OCI-LY7 (cell line): ENCODE measurements around the gene ISOC2. TPM values are rescaled to one million over a fixed set of nuclear protein-coding genes. Genes with fewer than 3 reads are reported as not detected.
"Not testable (repeated sequence)": the region's sequence is repeated elsewhere in the genome, so short reads cannot be mapped to it uniquely, and the experiment has no call there.

Source experiments
- BruUV-seq: library from RNA; stranded (reverse); fragments of 400-500 nt; replicated peaks from 2 replicates; lab custom pipeline; 2021; lab: Mats Ljungman, UMichigan
- CTCF ChIA-PET: fragments of 300-600 bp; sonication (Branson Sonifier 250); formaldehyde crosslinking; loops from one replicate; lab custom pipeline; 2022; ENCODE audit warnings: antibody characterized with exemption; ENCODE audit not compliant: unreplicated experiment; lab: Charles Lee
- POLR2A ChIA-PET: fragments of 300-600 bp; sonication (Branson Sonifier 250); formaldehyde crosslinking; loops from one replicate; lab custom pipeline; 2022; ENCODE audit warnings: antibody characterized with exemption; lab: Charles Lee
- DNase-seq: peaks from one replicate; pipeline ENCODE4 v3.0.0-alpha.2; 2015; ENCODE audit warnings: low spot score
- H2AFZ ChIP-seq: fragments of 200-600 bp; sonication (generic), shearing (Covaris generic); 2 replicates; pipeline ENCODE4 v1.6.1; 2014; ENCODE audit warnings: mild to moderate bottlenecking, antibody characterized with exemption, low read length, moderate library complexity
- H3K27ac ChIP-seq: fragments of 200-600 bp; sonication (generic); 2 replicates; pipeline ENCODE4 v1.5.1; 2014; ENCODE audit warnings: mixed run types, low read depth, mild to moderate bottlenecking, moderate library complexity, low read length, inconsistent platforms; ENCODE audit not compliant: poor library complexity, severe bottlenecking
- H3K36me3 ChIP-seq: fragments of 200-600 bp; sonication (generic); 2 replicates; pipeline ENCODE4 v1.6.1; 2014; ENCODE audit warnings: mild to moderate bottlenecking, antibody characterized with exemption, low read length, moderate library complexity, mixed read lengths; ENCODE audit not compliant: insufficient read depth
- H3K4me1 ChIP-seq: fragments of 200-600 bp; sonication (generic); 2 replicates; pipeline ENCODE4 v1.5.1; 2014; ENCODE audit warnings: mild to moderate bottlenecking, low read length; ENCODE audit not compliant: insufficient read depth, poor library complexity, severe bottlenecking
- H3K4me2 ChIP-seq: fragments of 200-600 bp; sonication (generic); 2 replicates; pipeline ENCODE4 v1.6.1; 2014; ENCODE audit warnings: mild to moderate bottlenecking, low read length
- H3K4me3 ChIP-seq: fragments of 200-600 bp; sonication (generic); 2 replicates; pipeline ENCODE4 v1.5.1; 2014; ENCODE audit warnings: mild to moderate bottlenecking, low read depth, low read length; ENCODE audit not compliant: poor library complexity, severe bottlenecking
- H3K79me2 ChIP-seq: fragments of 200-600 bp; sonication (generic); 2 replicates; pipeline ENCODE4 v1.6.1; 2016; ENCODE audit warnings: low read depth, mild to moderate bottlenecking, low read length, moderate library complexity, mixed read lengths; ENCODE audit not compliant: insufficient read depth
- H3K9me2 ChIP-seq: fragments of 200-600 bp; sonication (generic); 2 replicates; pipeline ENCODE4 v1.6.1; 2016; ENCODE audit warnings: mild to moderate bottlenecking, low read length, mixed read lengths; ENCODE audit not compliant: insufficient read depth
- H3K9me3 ChIP-seq: fragments of 200-600 bp; sonication (generic); 2 replicates; pipeline ENCODE4 v1.6.1; 2014; ENCODE audit warnings: mild to moderate bottlenecking, mixed run types, low read length, mixed read lengths
- H4K20me1 ChIP-seq: fragments of 200-600 bp; sonication (generic); 2 replicates; pipeline ENCODE4 v1.6.1; 2014; ENCODE audit warnings: mild to moderate bottlenecking, antibody characterized with exemption, low read length, moderate library complexity, mixed read lengths; ENCODE audit not compliant: insufficient read depth
- CTCF ChIP-seq: fragments of 200-600 bp; sonication (generic); conservative IDR thresholded peaks from 2 replicates; pipeline ENCODE4 v1.5.1; 2014; ENCODE audit warnings: mild to moderate bottlenecking, antibody characterized with exemption, low read length, moderate library complexity, mixed read lengths
- EZH2phosphoT487 ChIP-seq: fragments of 200-600 bp; sonication (generic); IDR thresholded peaks from 2 replicates; pipeline ENCODE4 v1.6.1; 2018; ENCODE audit warnings: low read depth, borderline replicate concordance, mild to moderate bottlenecking, mixed run types, antibody characterized with exemption, low read length, moderate library complexity, mixed read lengths
- intact Hi-C: fragments of 100-400 bp; cut with micrococcal nuclease; formaldehyde crosslinking; loops from one replicate; pipeline ENCODE4 v1.10.0; 2022; ENCODE audit not compliant: unreplicated experiment
- total RNA-seq, 2 experiments: library from RNA; depleted of rRNA in 1 of 2; stranded (reverse); fragments of >200 nt in 1 of 2; shearing (Covaris generic) in 1 of 2; gene quantifications; 2 replicates each; pipeline ENCODE4 v1.2.3, GENCODE V29; 2014 to 2022

ISOC2 gene
- total RNA-seq, 2 experiments from 2014 or later: 37.0 to 115 TPM

- no peaks in the 10 kb centered on the region for H3K9me2 ChIP-seq
- intact Hi-C loops: loop anchor here (2.0 kb wide), 1 partner anchor 127 kb away; the partner anchor contains the start of gene HSPBP1
- peak overlapping the region; percentile 100 for H3K4me3 ChIP-seq
- H3K27ac ChIP-seq: peak overlapping the region; percentile 92
- peaks cover 42% of the 10 kb centered on the region for H3K36me3 ChIP-seq
- peaks cover 23% of the 10 kb centered on the region for H4K20me1 ChIP-seq
- H3K4me2 ChIP-seq: peak overlapping the region; percentile 89
- H2AFZ ChIP-seq: peak overlapping the region; percentile 53; the same call in 1 of the 2 replicates
- ChIA-PET CTCF (no interaction called here), POLR2A (interaction anchor here (0.6 kb wide), 1 partner anchor 231 kb away, joined by 6 read pairs; no protein-coding TSS in a partner anchor)
- TF ChIP-seq CTCF (no peak), EZH2phosphoT487 (no peak)
- H3K9me3 ChIP-seq: peaks cover 21% of the 10 kb centered on the region; the same call in 1 of the 2 replicates
- peaks cover 32% of the 10 kb centered on the region for H3K4me1 ChIP-seq
- H3K79me2 ChIP-seq: peaks cover 41% of the 10 kb centered on the region
- peak; percentile 100 for DNase-seq
- no TSS peak for BruUV-seq
These were observed 53.5 kb downstream of the ISOC2 start for GRCh38 chr19:55407800-55408532.

- BruUV-seq, H3K9me2 ChIP-seq, CTCF ChIA-PET, DNase-seq: not testable (repeated sequence)
- Histone ChIP-seq H3K9me3 (peaks cover 21% of the 10 kb centered on the region; the same call in 1 of the 2 replicates), H3K36me3 (peaks cover 47% of the 10 kb centered on the region), H3K4me1 (peaks cover 32% of the 10 kb centered on the region), H3K79me2 (peaks cover 46% of the 10 kb centered on the region), H4K20me1 (peaks cover 27% of the 10 kb centered on the region), H3K27ac (peak within 1 kb of the TSS; percentile 92), H3K4me3 (peak within 1 kb of the TSS; percentile 100), H3K4me2 (peak within 1 kb of the TSS; percentile 89), H2AFZ (peak within 1 kb of the TSS; percentile 53; the same call in 1 of the 2 replicates)
- POLR2A ChIA-PET: interaction anchor here (0.6 kb wide), 1 partner anchor 231 kb away, joined by 6 read pairs; no protein-coding TSS in a partner anchor
- intact Hi-C loops: loop anchor here (2.0 kb wide), 1 partner anchor 127 kb away; the partner anchor contains the start of gene HSPBP1
These were observed 54.0 kb downstream of the ISOC2 start, which contains the start of gene UBE2S for GRCh38 chr19:55407550-55407799. Gene UBE2S, minus strand, starts transcription at chr19:55407788. Its CDS starts 199 bp downstream, at chr19:55407589.

GRCh38 chr19:55406826-55407549 is 54.5 kb downstream of the ISOC2 start:
- DNase-seq: peak; percentile 57
- intact Hi-C loops: loop anchor here (2.0 kb wide), 1 partner anchor 126 kb away; the partner anchor contains the start of gene HSPBP1
- ChIA-PET CTCF (no interaction called here), POLR2A (interaction anchor here (0.5 kb wide), 1 partner anchor 155 kb away, joined by 3 read pairs; no protein-coding TSS in a partner anchor)
- Histone ChIP-seq H3K9me3 (peaks cover 21% of the 10 kb centered on the region; the same call in 1 of the 2 replicates), H3K79me2 (peaks cover 47% of the 10 kb centered on the region), H2AFZ (no peak overlapping the region), H4K20me1 (peaks cover 32% of the 10 kb centered on the region), H3K4me1 (peaks cover 32% of the 10 kb centered on the region), H3K36me3 (peaks cover 52% of the 10 kb centered on the region), H3K27ac (peak overlapping the region; percentile 92), H3K4me3 (peak overlapping the region; percentile 100), H3K9me2 (no peaks in the 10 kb centered on the region), H3K4me2 (peak overlapping the region; percentile 89)
- TF ChIP-seq CTCF: no peak
- no peak for TF ChIP-seq EZH2phosphoT487
- TSS peak; percentile 68 for BruUV-seq
